LNCaP clone FGC (cell line): ENCODE measurements around the gene KDM3B.
A peak's percentile ranks its signal among the peaks of the same experiment; 100 is the strongest.

Source experiments
- DNase-seq: peaks from one replicate; pipeline ENCODE4 v3.0.0-alpha.2; 2011; ENCODE audit warnings: low read depth
- H3K4me3 ChIP-seq: 2 replicates; pipeline ENCODE4 v1.5.1; 2011; ENCODE audit warnings: mild to moderate bottlenecking, low read depth, low read length, control low read depth
- CTCF ChIP-seq: IDR thresholded peaks from 2 replicates; pipeline ENCODE4 v1.5.1; 2012; ENCODE audit warnings: mild to moderate bottlenecking; ENCODE audit not compliant: control insufficient read depth, insufficient read depth; ENCODE audit errors: extremely low read depth

KDM3B gene

DNA sequence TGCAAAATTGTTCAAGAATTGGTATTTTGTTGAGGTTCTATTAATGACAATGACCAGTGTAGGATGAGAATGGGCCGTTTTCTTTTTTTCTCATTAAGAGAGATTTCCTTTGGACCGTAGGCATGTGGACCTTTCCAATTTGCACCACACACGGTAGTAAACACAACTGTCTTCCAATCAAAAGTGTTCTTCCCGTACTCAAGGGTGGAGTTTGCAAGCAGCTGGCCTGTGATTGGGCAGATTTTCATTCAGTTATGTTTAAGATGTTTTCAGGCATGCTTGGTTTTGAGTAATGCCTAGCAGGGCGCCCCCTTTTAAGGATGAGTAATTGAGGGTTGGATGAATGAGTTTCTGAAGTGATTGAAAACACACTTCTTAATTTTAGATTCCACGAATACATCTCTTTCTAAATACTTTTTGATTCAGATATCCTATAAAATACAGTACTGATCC is 2.5 kb downstream of the KDM3B start:
- DNase-seq: no peak
- H3K4me3 ChIP-seq: peak overlapping the region; percentile 92
- no peak for TF ChIP-seq CTCF

GRCh38 chr5:138359621-138360020 is 7.1 kb downstream of the KDM3B start:
- no peak for TF ChIP-seq CTCF
- no peak for DNase-seq
- no peak overlapping the region for H3K4me3 ChIP-seq

DNA sequence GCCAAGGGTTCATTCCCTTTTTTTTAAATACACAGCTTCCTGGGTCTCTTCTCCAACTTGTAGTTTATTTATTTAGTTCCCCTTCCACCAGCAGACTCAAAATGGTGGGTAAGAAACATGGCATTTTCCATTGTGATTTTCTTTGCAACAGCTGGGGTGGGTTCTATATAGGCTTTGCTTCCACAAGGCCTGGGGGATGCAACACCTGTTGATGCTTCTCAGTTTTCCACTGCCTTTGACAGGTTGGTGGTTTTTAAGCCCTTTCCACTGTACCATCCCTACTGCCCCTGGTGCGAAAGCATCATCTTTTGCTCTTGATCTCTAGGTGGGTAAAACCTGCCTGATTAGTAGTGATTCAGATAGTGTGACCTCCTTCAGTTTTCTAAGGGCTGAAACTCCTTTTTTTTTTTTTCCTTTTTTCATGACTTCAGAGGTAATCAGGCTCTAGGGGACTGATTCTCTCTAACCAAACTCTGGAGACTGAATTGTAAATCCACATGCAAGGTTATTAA is 8.5 kb downstream of the KDM3B start:
- DNase-seq: no peak
- TF ChIP-seq CTCF: no peak
- H3K4me3 ChIP-seq: no peak overlapping the region

GRCh38 chr5:138364576-138364975 is 12.1 kb downstream of the KDM3B start:
- DNase-seq: no peak
- no peak overlapping the region for H3K4me3 ChIP-seq
- TF ChIP-seq CTCF: no peak

- DNase-seq: peak; percentile 50
- H3K4me3 ChIP-seq: peak overlapping the region; percentile 17; the same call in 1 of the 2 replicates
- TF ChIP-seq CTCF: no peak
Observed at GRCh38 chr5:138366632-138367382, 14.3 kb downstream of the KDM3B start.

GRCh38 chr5:138369261-138369660 is 16.8 kb downstream of the KDM3B start:
- DNase-seq: no peak
- no peak for TF ChIP-seq CTCF
- no peak overlapping the region for H3K4me3 ChIP-seq

GRCh38 chr5:138369706-138370105 is 17.2 kb downstream of the KDM3B start:
- H3K4me3 ChIP-seq: no peak overlapping the region
- no peak for DNase-seq

More at GRCh38 chr5:138369706-138370105, 17.2 kb downstream of the KDM3B start:
- no peak for TF ChIP-seq CTCF
